RWPE1 (cell line): ENCODE measurements around the gene UNCX.

Experiments
- CTCF ChIA-PET: fragments of 350-600 bp; sonication (Branson Sonifier 250); formaldehyde crosslinking; extraction: SDS; loops from one replicate; lab custom pipeline; 2021; lab: Yijun Ruan, JAX
- POLR2A ChIA-PET: fragments of 400-600 bp; formaldehyde crosslinking; extraction: SDS; loops from one replicate; lab custom pipeline; 2020; ENCODE audit warnings: antibody characterized with exemption; ENCODE audit not compliant: low non-redundant PET; lab: Yijun Ruan, JAX
- DNase-seq: peaks from one replicate; pipeline ENCODE4 v3.0.0; 2012; ENCODE audit warnings: low spot score
- H3K27ac ChIP-seq: fragments of 450-650 bp; 2 replicates; pipeline ENCODE4 v1.5.1; 2017
- CTCF ChIP-seq: fragments of 450-650 bp; conservative IDR thresholded peaks from 2 replicates; pipeline ENCODE4 v1.5.1; 2017; ENCODE audit warnings: low read depth, mild to moderate bottlenecking

UNCX gene

DNA sequence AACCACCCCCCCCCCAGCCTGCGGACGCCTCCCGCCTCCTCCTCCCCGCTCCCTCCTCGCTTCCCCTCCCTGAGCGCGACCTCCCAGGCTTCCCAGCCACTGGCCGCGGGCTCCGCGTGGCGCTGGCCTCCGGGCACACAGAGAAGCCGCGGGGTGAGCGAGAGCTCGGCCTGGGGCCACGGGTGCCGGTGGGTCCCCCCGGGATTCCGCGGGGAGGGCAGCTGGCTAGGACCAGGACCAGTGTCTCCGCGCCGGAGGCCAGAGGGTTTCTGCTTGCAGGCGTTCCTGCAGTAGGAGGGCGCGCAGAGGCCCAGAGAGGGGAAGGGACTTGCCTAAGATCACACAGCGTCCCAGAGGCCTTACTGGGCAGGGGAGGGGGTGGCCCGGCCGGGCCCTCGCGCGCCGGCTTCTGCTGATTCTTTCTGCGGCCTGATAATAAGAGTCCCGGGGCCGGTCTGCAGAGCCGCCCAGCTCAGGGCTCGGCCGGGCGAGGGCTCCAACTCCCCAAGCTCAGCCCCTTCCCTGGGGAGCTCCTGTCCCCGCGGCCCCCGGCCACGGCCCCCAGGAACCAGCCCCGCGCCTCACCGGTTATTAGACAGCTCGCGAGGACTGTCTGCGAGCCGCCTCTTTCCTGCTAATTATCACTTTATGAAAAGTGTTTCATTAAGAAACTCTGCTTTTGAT, 10.1 kb downstream of the UNCX start:
- DNase-seq: no peak
- no peak for TF ChIP-seq CTCF
- H3K27ac ChIP-seq: no peak overlapping the region
- ChIA-PET CTCF (no interaction called here), POLR2A (no interaction called here)

- ChIA-PET POLR2A (no interaction called here), CTCF (no interaction called here)
- DNase-seq: no peak
- no peak for TF ChIP-seq CTCF
- H3K27ac ChIP-seq: no peak overlapping the region
Observed at GRCh38 chr7:1243290-1243963, 10.8 kb downstream of the UNCX start.

GRCh38 chr7:1243964-1244416, 11.3 kb downstream of the UNCX start:
- POLR2A ChIA-PET: no interaction called here
- no peak for TF ChIP-seq CTCF
- no peak for DNase-seq
- CTCF ChIA-PET: no interaction called here
- no peak overlapping the region for H3K27ac ChIP-seq

GRCh38 chr7:1244700-1245523, 12.2 kb downstream of the UNCX start:
- CTCF ChIA-PET: interaction anchor here (0.7 to 1.0 kb wide), 3 partner anchors 8 to 188 kb away, joined by 3 to 5 read pairs (median 3); no protein-coding TSS in a partner anchor
- DNase-seq: no peak
- H3K27ac ChIP-seq: no peak overlapping the region
- TF ChIP-seq CTCF: no peak
- POLR2A ChIA-PET: no interaction called here

DNA sequence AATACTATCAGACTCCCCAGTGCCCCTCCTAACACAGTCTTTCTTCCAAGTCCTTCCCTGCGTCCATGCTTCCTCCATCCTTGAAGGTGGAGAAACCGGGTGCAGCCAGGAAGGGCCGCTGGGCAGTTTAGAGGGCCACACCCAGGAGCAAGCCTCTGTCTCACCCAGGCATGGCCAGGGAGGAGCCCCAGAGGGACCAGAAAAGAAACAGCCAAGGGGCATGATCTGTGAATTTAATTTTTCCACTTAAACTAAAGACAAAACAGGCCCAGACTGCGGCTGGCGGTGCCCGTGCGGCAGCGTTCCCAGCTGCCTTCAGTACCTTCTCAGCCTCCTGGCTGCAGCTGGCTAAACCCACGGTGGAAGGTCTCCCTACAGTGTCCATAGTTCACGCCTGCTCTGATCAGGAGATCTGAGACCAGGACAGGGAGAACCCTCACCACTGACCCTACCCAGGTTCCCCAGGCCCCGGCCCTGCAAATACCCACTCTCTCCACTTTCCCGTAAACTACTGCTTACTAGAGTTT, 12.9 kb downstream of the UNCX start:
- no peak for TF ChIP-seq CTCF
- no peak for DNase-seq
- ChIA-PET CTCF (interaction anchor here (0.7 to 1.0 kb wide), 3 partner anchors 9 to 188 kb away, joined by 3 to 5 read pairs (median 3); no protein-coding TSS in a partner anchor), POLR2A (no interaction called here)
- H3K27ac ChIP-seq: no peak overlapping the region
